Activated naive CD8-positive, alpha-beta T cell treated with anti-CD3 and anti-CD28 coated beads, Interleukin-2, amount 10 ng/mL, durations not matched to agents 7 days and 5 days (primary cell): Measurements from ENCODE around the gene CCDC102A. TPM values are rescaled to one million over a fixed set of nuclear protein-coding genes. Genes with fewer than 3 reads are reported as not detected.
"Not testable (repeated sequence)": the region's sequence is repeated elsewhere in the genome, so short reads cannot be mapped to it uniquely, and the experiment has no call there.

ENCODE experiments used
- ATAC-seq: fragments of 150-1000 bp; cut with Tn5 transposase; one replicate; pipeline ENCODE4 v1.10.0; 2021; ENCODE audit warnings: low read depth, moderate library complexity
- POLR2A ChIA-PET: fragments of 350-600 bp; sonication (Branson Sonifier 250); formaldehyde crosslinking; loops from one replicate; lab custom pipeline; 2021; ENCODE audit warnings: antibody characterized with exemption; lab: Charles Lee
- DNase-seq: peaks from one replicate; pipeline ENCODE4 v3.0.0; 2021
- H3K27ac Mint-ChIP-seq: one replicate; pipeline ENCODE4 v1.8.0; 2022; ENCODE audit warnings: mild to moderate bottlenecking, mixed read lengths
- H3K27me3 Mint-ChIP-seq: one replicate; pipeline ENCODE4 v1.8.0; 2022; ENCODE audit warnings: mild to moderate bottlenecking, moderate library complexity, mixed read lengths
- H3K36me3 Mint-ChIP-seq: one replicate; pipeline ENCODE4 v1.8.0; 2021; ENCODE audit warnings: mild to moderate bottlenecking, mixed read lengths
- H3K4me1 Mint-ChIP-seq: one replicate; pipeline ENCODE4 v1.8.0; 2021; ENCODE audit warnings: mixed read lengths
- H3K4me3 Mint-ChIP-seq: one replicate; pipeline ENCODE4 v1.8.0; 2022; ENCODE audit warnings: mild to moderate bottlenecking, moderate library complexity, mixed read lengths
- H3K9me3 Mint-ChIP-seq: one replicate; pipeline ENCODE4 v1.8.0; 2021; ENCODE audit warnings: mixed read lengths
- total RNA-seq, 2 experiments: library from RNA; stranded (reverse); gene quantifications; one replicate each; pipeline ENCODE4 v1.2.3, GENCODE V29; 2021

Gene CCDC102A
- total RNA-seq, 2 experiments from 2014 or later, result 11.3 to 15.1 TPM

GRCh38 chr16:57508035-57508425, 28.3 kb downstream of the CCDC102A start:
- Mint-ChIP-seq H3K9me3 (no peaks in the 10 kb centered on the region), H3K27ac (no peak overlapping the region)
- POLR2A ChIA-PET, result interaction anchor here (0.9 kb wide), 1 partner anchor 61 kb away, joined by 3 read pairs; the partner anchor contains the start of genes CIAPIN1 and COQ9

DNA sequence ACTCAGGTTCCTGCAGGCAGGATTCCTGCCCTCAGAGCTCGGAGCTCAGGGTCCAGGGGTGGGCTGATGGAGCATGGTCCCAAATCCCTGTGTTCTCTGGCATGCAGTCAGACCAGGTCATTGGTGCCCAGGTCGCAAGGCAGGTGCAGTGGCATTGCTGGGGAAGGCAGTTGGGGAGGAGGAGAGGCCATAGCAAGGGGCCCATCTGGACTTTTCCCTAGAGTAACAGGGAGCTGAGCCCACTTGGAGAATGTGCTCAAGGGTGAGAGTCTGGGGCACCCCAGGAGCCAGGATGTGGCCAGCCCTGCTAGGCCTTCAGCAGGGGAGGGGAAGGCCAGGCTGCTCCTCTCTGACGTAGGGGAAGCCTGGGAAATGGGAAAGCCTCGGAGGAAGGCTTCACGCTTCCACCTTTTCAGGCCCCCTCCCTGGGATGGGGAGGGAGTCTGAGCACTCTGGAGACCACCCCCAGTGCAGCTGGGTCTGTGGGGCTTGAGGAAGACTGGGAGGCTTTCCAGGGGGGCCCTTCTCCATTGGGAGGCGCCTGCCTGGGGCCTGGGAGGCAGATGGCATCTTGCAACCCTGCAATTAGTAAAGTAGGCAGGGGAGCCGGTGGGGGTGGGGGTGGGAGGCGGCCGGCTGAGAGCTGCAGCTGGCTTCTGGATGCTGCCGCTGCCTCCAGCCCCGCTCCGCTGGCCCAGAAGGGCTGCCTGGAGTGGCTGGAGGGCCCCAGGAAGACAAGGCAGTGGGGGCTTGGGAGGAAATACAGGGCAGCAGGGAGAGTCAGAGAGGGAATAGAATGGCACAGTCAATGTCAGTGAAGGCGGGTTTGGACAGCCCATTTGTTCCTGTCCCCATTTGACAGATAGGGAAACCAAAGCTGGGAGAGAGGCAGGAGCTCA, 29.0 kb downstream of the CCDC102A start:
- Mint-ChIP-seq H3K27me3 (no peaks in the 10 kb centered on the region), H3K4me3 (no peak overlapping the region), H3K9me3 (no peaks in the 10 kb centered on the region), H3K4me1 (peaks cover 2% of the 10 kb centered on the region), H3K27ac (no peak overlapping the region), H3K36me3 (no peaks in the 10 kb centered on the region)
- ATAC-seq (no peak), DNase-seq (no peak)
- POLR2A ChIA-PET, result interaction anchor here (0.9 kb wide), 1 partner anchor 60 kb away, joined by 3 read pairs; the partner anchor contains the start of genes CIAPIN1 and COQ9

More at GRCh38 chr16:57508035-57508425, 28.3 kb downstream of the CCDC102A start:
- no peaks in the 10 kb centered on the region for H3K36me3 Mint-ChIP-seq
- no peak overlapping the region for H3K4me3 Mint-ChIP-seq
- H3K4me1 Mint-ChIP-seq, result peaks cover 2% of the 10 kb centered on the region
- H3K27me3 Mint-ChIP-seq, result no peaks in the 10 kb centered on the region
- DNase-seq (no peak), ATAC-seq (no peak)

GRCh38 chr16:57505169-57505568, 31.2 kb downstream of the CCDC102A start:
- H3K27ac Mint-ChIP-seq, result no peak overlapping the region
- H3K4me1 Mint-ChIP-seq, result peaks cover 15% of the 10 kb centered on the region
- ATAC-seq (no peak), DNase-seq (no peak)
- H3K36me3 Mint-ChIP-seq, result no peaks in the 10 kb centered on the region
- no peak overlapping the region for H3K4me3 Mint-ChIP-seq
- no peaks in the 10 kb centered on the region for H3K27me3 Mint-ChIP-seq
- no peaks in the 10 kb centered on the region for H3K9me3 Mint-ChIP-seq
- POLR2A ChIA-PET, result interaction anchor here (0.7 kb wide), 1 partner anchor 482 kb away, joined by 4 read pairs; no protein-coding TSS in a partner anchor

GRCh38 chr16:57504491-57504890, 31.9 kb downstream of the CCDC102A start:
- Mint-ChIP-seq H3K4me1 (peaks cover 19% of the 10 kb centered on the region), H3K36me3 (no peaks in the 10 kb centered on the region), H3K4me3 (no peak overlapping the region), H3K9me3 (no peaks in the 10 kb centered on the region), H3K27me3 (no peaks in the 10 kb centered on the region), H3K27ac (no peak overlapping the region)
- ATAC-seq (no peak), DNase-seq (no peak)
- POLR2A ChIA-PET, result interaction anchor here (0.7 kb wide), 1 partner anchor 481 kb away, joined by 4 read pairs; no protein-coding TSS in a partner anchor

- no peak overlapping the region for H3K27ac Mint-ChIP-seq
These were observed 32.4 kb downstream of the CCDC102A start for GRCh38 chr16:57504001-57504400.

GRCh38 chr16:57503366-57503765, 33.0 kb downstream of the CCDC102A start:
- POLR2A ChIA-PET, result no interaction called here
- H3K9me3 Mint-ChIP-seq, result no peaks in the 10 kb centered on the region
- H3K27me3 Mint-ChIP-seq, result no peaks in the 10 kb centered on the region
- no peak overlapping the region for H3K4me3 Mint-ChIP-seq
- ATAC-seq (no peak), DNase-seq (no peak)
- H3K36me3 Mint-ChIP-seq, result no peaks in the 10 kb centered on the region
- no peak overlapping the region for H3K27ac Mint-ChIP-seq
- H3K4me1 Mint-ChIP-seq, result peaks cover 23% of the 10 kb centered on the region

More at GRCh38 chr16:57504001-57504400, 32.4 kb downstream of the CCDC102A start:
- H3K4me1 Mint-ChIP-seq, result peaks cover 22% of the 10 kb centered on the region
- no peak overlapping the region for H3K4me3 Mint-ChIP-seq
- no peaks in the 10 kb centered on the region for H3K9me3 Mint-ChIP-seq
- no peak for DNase-seq
- no peak for ATAC-seq
- POLR2A ChIA-PET, result no interaction called here
- H3K27me3 Mint-ChIP-seq, result no peaks in the 10 kb centered on the region
- H3K36me3 Mint-ChIP-seq, result no peaks in the 10 kb centered on the region

GRCh38 chr16:57502048-57502775, 34.2 kb downstream of the CCDC102A start:
- peaks cover 22% of the 10 kb centered on the region for H3K4me1 Mint-ChIP-seq
- POLR2A ChIA-PET, result interaction anchor here (0.7 to 1.3 kb wide), 2 partner anchors 42 to 86 kb away, joined by 4 to 5 read pairs; no protein-coding TSS in a partner anchor
- no peaks in the 10 kb centered on the region for H3K36me3 Mint-ChIP-seq
- ATAC-seq (no peak), DNase-seq (no peak)
- H3K27me3 Mint-ChIP-seq, result no peaks in the 10 kb centered on the region
- no peaks in the 10 kb centered on the region for H3K9me3 Mint-ChIP-seq
- H3K27ac Mint-ChIP-seq, result peak overlapping the region; percentile 30
- no peak overlapping the region for H3K4me3 Mint-ChIP-seq

DNA sequence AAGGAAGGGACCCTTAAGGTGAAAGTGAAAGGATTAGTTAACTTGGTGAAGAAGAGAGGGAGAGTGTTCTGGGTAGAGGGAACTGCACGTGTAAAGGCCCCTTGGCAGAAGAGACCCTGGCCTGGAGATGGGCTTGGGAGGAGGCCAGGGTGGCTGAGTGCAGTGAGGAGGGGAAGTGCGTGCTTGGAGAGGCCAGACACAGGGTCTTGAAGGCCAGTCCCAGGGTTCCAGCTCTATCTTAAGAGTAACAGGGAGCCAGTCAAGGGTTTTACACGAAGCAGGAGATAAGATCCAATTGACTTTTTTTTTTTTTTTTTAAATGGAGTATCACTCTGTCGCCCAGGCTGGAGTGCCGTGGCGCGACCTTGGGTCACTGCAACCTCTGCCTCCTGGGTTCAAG, 34.9 kb downstream of the CCDC102A start:
- ATAC-seq, result no peak
- Mint-ChIP-seq H3K27me3 (no peaks in the 10 kb centered on the region), H3K4me3 (peak overlapping the region; percentile 11), H3K4me1 (peaks cover 22% of the 10 kb centered on the region), H3K27ac (peak overlapping the region; percentile 81), H3K36me3 (no peaks in the 10 kb centered on the region), H3K9me3 (no peaks in the 10 kb centered on the region)
- POLR2A ChIA-PET, result interaction anchor here (0.7 to 1.5 kb wide), 5 partner anchors 14 to 85 kb away, joined by 3 to 5 read pairs (median 4); partner anchors contain the start of gene ADGRG5
- no peak for DNase-seq

DNA sequence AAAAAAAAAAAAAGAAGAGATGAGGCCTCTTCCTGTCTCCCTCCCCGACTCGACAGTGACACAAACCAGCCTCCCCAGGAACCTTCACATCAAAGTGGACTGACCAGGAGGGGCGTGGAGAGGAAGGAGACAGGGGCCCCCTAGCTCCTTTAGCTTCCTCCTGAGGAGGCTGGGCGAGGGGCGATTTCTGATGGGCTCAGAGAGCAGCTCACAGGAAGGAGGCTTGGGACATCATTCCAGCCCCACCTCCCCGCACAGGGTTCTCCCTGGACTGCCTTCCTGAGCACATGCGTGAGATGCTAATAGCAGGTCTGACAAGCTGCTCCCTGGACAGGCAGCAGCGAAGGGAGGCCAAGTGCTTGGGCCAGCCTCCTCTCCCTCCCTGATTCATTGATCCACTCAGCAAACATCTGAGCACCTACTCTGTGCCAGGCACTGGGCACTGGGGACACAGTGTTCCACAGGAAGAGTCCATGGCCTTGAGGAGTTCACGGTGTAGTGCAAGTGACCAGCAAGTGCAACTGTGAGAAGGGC, 35.7 kb downstream of the CCDC102A start:
- Mint-ChIP-seq H3K36me3 (no peaks in the 10 kb centered on the region), H3K4me3 (peak overlapping the region; percentile 29), H3K9me3 (no peaks in the 10 kb centered on the region), H3K27ac (peak overlapping the region; percentile 81), H3K27me3 (no peaks in the 10 kb centered on the region), H3K4me1 (peaks cover 22% of the 10 kb centered on the region)
- POLR2A ChIA-PET, result interaction anchor here (0.7 to 1.5 kb wide), 6 partner anchors 13 to 310 kb away, joined by 3 to 7 read pairs (median 4); partner anchors contain the start of genes ADGRG5 and POLR2C
- DNase-seq, result peak; percentile 61
- ATAC-seq, result peak; percentile 91

GRCh38 chr16:57499941-57500340, 36.4 kb downstream of the CCDC102A start:
- not testable (repeated sequence) for H3K4me3 Mint-ChIP-seq, ATAC-seq, H3K36me3 Mint-ChIP-seq, H3K9me3 Mint-ChIP-seq, H3K27me3 Mint-ChIP-seq, DNase-seq
- POLR2A ChIA-PET, result interaction anchor here (0.7 to 1.5 kb wide), 3 partner anchors 38 to 236 kb away, joined by 3 to 5 read pairs (median 3); partner anchors contain the start of genes ADGRG5, KATNB1 and POLR2C
- Mint-ChIP-seq H3K4me1 (peaks cover 22% of the 10 kb centered on the region), H3K27ac (peak overlapping the region; percentile 81)

GRCh38 chr16:57498031-57498430, 38.3 kb downstream of the CCDC102A start:
- DNase-seq (no peak), ATAC-seq (no peak)
- H3K9me3 Mint-ChIP-seq, result no peaks in the 10 kb centered on the region
- no peak overlapping the region for H3K27ac Mint-ChIP-seq
- H3K36me3 Mint-ChIP-seq, result no peaks in the 10 kb centered on the region
- H3K27me3 Mint-ChIP-seq, result no peaks in the 10 kb centered on the region
- H3K4me1 Mint-ChIP-seq, result peaks cover 22% of the 10 kb centered on the region
- POLR2A ChIA-PET, result no interaction called here
- H3K4me3 Mint-ChIP-seq, result no peak overlapping the region

GRCh38 chr16:57497121-57497520, 39.2 kb downstream of the CCDC102A start:
- Mint-ChIP-seq H3K4me3 (no peak overlapping the region), H3K27me3 (peaks cover 7% of the 10 kb centered on the region), H3K27ac (no peak overlapping the region), H3K9me3 (no peaks in the 10 kb centered on the region), H3K36me3 (no peaks in the 10 kb centered on the region), H3K4me1 (peaks cover 24% of the 10 kb centered on the region)
- ATAC-seq (no peak), DNase-seq (no peak)
- POLR2A ChIA-PET, result no interaction called here

DNA sequence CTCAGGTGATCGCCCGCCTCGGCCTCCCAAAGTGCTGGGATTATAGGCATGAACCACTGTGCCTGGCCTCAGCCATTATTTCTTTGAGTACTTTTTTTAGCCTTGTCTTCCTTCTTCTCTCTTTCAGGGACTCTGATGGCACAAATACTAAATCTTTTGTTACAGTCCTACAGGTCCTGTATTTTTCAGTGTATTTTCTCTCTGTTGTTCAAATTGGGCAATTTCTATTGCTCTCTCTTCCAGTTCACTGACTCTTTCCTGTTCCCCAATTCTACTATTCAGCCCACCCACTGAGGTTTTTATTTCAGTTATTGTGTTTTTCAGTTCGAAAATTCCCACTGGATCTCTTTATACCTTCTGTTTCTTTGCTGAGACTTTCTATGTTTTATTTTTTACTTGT, 42.6 kb downstream of the CCDC102A start:
- Mint-ChIP-seq H3K9me3 (no peaks in the 10 kb centered on the region), H3K4me1 (peaks cover 2% of the 10 kb centered on the region), H3K27ac (no peak overlapping the region), H3K36me3 (no peaks in the 10 kb centered on the region), H3K27me3 (peaks cover 18% of the 10 kb centered on the region), H3K4me3 (no peak overlapping the region)
- DNase-seq, result no peak
- POLR2A ChIA-PET, result no interaction called here
- ATAC-seq, result no peak
